Ascending aorta (tissue), 2 donors: ENCODE data around the gene AHCY. TPM values are rescaled to one million over a fixed set of nuclear protein-coding genes. Genes with fewer than 3 reads are reported as not detected.

Experiments used
- DNase-seq, 2 donors: peaks; one replicate each; pipeline ENCODE4 v3.0.0-alpha.2; 2019; ENCODE audit warnings: low spot score in 2 of 2
- H3K27ac ChIP-seq, 2 donors: fragments of 200-600 bp; sonication (generic); one replicate each; pipeline ENCODE4 v1.5.1; 2016 to 2017; ENCODE audit warnings: mild to moderate bottlenecking in 1 of 2
- H3K27me3 ChIP-seq: fragments of 200-600 bp; sonication (generic); one replicate; pipeline ENCODE4 v1.5.1; 2017
- H3K36me3 ChIP-seq, 2 donors: fragments of 200-600 bp; sonication (generic); one replicate each; pipeline ENCODE4 v1.5.1; 2016
- H3K4me1 ChIP-seq, 2 donors: fragments of 200-600 bp; sonication (generic); one replicate each; pipeline ENCODE4 v1.5.1; 2016 to 2017; ENCODE audit warnings: mild to moderate bottlenecking in 1 of 2
- H3K4me3 ChIP-seq, 2 donors: fragments of 200-600 bp; sonication (generic); one replicate each; pipeline ENCODE4 v1.5.1; 2016 to 2017; ENCODE audit warnings: mild to moderate bottlenecking in 1 of 2
- H3K9me3 ChIP-seq, 2 donors: fragments of 200-600 bp; sonication (generic); one replicate each; pipeline ENCODE4 v1.5.1; 2016
- intact Hi-C: fragments of 100-400 bp; cut with DNase I; formaldehyde crosslinking; loops from one replicate; pipeline ENCODE4 v1.15.1; 2023
- total RNA-seq: library from RNA; depleted of rRNA; stranded (reverse); fragments of >200 nt; gene quantifications from one replicate; pipeline ENCODE4 v1.1.0, GENCODE V29; 2016
- TF ChIP-seq, protein P1 (sequence below), 3 experiments: fragments of 200-600 bp in 2 of 3; fragments of 450-650 bp in 1 of 3; sonication (generic) in 2 of 3; IDR thresholded peaks; one replicate each; pipeline ENCODE4 v1.5.1; 2016 to 2019; ENCODE audit warnings: antibody characterized with exemption in 3 of 3, mild to moderate bottlenecking in 1 of 3, moderate library complexity in 1 of 3

The AHCY gene
- total RNA-seq, 1 donor from 2014 or later, result 93.8 TPM

DNA sequence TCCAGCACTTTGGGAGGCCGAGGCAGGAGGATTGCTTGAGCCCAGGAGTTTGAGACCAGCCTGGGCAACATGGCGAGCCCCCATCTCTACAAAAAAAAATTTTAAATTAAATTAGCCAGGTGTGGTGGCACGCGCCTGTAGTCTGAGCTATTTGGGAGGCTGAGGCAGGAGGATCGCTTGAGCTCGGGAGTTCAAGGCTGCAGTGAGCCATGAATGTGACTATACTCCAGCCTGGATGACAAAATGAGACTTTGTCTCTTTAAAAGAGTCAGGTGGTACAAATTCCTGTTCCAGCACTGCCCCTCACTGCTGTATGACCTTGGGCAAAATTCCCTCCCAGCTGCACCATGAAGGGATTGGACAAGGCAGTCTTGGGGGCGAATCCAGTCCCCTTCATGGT lies 28.5 kb downstream of the AHCY start:
- no peak for DNase-seq
- no peak overlapping the region for H3K27ac ChIP-seq
- no peaks in the 10 kb centered on the region for H3K9me3 ChIP-seq
- H3K36me3 ChIP-seq, result peaks cover 4 to 20% of the 10 kb centered on the region in 2 donors
- H3K27me3 ChIP-seq, result no peaks in the 10 kb centered on the region
- H3K4me1 ChIP-seq, result no peaks in the 10 kb centered on the region
- H3K4me3 ChIP-seq, result no peak overlapping the region
- TF ChIP-seq, protein P1, sequence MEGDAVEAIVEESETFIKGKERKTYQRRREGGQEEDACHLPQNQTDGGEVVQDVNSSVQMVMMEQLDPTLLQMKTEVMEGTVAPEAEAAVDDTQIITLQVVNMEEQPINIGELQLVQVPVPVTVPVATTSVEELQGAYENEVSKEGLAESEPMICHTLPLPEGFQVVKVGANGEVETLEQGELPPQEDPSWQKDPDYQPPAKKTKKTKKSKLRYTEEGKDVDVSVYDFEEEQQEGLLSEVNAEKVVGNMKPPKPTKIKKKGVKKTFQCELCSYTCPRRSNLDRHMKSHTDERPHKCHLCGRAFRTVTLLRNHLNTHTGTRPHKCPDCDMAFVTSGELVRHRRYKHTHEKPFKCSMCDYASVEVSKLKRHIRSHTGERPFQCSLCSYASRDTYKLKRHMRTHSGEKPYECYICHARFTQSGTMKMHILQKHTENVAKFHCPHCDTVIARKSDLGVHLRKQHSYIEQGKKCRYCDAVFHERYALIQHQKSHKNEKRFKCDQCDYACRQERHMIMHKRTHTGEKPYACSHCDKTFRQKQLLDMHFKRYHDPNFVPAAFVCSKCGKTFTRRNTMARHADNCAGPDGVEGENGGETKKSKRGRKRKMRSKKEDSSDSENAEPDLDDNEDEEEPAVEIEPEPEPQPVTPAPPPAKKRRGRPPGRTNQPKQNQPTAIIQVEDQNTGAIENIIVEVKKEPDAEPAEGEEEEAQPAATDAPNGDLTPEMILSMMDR (IDR thresholded peaks at IDR 0.05), result no peak
- intact Hi-C loops, result no loop called here

DNA sequence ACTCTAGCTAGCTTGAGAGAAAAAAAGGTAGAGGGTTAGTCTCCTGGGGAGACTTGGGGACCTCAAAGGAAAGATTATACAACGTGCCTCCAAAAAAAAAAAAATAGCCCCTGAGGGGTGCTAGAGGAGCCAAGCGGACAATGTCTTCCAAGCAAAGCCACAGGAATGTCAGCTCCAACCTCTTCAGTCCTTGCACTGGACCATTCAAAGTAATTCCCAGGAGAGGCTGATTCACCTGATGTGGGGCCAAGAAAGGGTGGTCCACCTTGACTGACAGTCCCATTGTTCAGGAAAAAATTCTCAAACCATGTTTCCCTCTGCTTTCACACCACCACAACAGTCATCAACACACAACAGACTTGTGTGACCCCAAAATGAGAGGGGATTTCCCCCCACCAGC lies 31.2 kb downstream of the AHCY start:
- Histone ChIP-seq H3K36me3 (peaks cover 4 to 5% of the 10 kb centered on the region in 2 donors), H3K27me3 (no peaks in the 10 kb centered on the region), H3K27ac (no peak overlapping the region), H3K4me1 (peaks cover 0 to 3% of the 10 kb centered on the region in 2 donors), H3K4me3 (no peak overlapping the region), H3K9me3 (no peaks in the 10 kb centered on the region)
- no peak for DNase-seq
- TF ChIP-seq, protein P1 (IDR thresholded peaks at IDR 0.05), result no peak
- intact Hi-C loops, result no loop called here

DNA sequence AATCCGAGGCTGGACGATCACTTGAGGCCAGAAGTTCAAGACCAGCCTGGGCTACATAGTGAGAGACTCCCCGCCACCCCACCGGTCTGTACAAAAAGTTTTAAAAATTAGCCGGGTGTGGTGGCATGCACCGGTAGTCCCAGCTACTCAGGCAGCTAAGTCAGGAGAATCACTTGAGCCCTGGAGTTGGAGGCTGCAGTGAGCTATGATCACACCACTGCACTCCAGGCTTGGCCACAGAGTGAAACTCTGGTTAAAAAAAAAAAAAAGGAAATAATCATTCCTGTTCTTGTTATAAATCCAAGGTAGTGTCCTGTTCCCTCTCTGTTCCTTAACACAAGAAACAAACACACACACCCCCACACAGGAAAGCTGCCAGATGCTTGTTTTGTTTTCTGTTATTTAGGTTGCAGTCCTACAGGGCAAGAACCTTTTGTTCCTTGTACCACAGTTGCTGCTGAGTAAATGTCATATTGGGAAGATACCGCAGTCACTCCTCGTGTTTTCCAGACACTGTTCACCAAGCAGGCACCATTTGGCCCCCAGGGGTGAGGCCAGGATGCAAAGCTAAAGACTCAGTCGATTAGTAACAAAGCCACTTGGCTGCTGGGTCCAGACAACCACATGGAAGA lies 33.0 kb downstream of the AHCY start:
- intact Hi-C loops, result no loop called here
- no peaks in the 10 kb centered on the region for H3K9me3 ChIP-seq
- no peak for DNase-seq
- H3K4me3 ChIP-seq, result no peak overlapping the region
- no peaks in the 10 kb centered on the region for H3K27me3 ChIP-seq
- TF ChIP-seq, protein P1 (IDR thresholded peaks at IDR 0.05), result no peak
- H3K4me1 ChIP-seq, result peaks cover 0 to 3% of the 10 kb centered on the region in 2 donors
- peaks cover 0 to 4% of the 10 kb centered on the region in 2 donors for H3K36me3 ChIP-seq
- no peak overlapping the region for H3K27ac ChIP-seq

DNA sequence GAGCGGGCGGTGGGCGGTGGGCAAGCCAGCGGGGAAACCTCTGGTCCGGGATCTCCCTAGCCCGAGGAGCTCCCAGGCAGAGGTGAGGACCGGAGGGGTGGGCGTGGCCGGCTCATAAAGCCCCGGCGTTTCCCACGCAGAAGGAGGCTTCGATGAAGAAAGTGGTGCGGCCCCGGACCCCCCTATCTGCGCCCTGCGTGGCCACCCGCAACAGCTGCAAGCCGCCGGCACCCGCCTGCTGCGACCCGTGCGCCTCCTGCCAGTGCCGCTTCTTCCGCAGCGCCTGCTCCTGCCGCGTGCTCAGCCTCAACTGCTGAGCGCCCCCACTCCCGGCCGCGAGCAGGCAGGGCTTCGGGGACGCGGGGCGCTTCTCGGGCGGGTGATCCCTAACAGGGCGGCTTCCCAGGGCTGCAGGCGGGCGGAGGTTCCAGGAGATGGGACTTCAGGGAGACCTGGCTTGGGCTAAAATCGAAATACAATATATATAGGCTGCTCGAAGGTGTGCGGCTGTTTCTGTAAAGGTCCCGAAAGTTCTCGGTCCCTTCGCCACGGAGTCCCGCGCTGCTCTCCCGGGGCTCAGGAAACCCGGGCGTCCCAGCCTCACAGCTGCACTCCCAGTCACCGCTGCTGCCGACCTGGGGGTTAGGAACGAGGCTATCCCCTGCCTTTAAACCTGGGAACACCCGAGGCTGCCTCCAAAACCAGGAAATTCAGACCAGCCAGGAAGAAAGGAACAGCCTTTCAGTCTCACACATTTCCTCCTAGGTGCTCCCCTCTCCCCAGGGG lies 34.1 kb downstream of the AHCY start:
- Histone ChIP-seq H3K36me3 (no peaks in the 10 kb centered on the region), H3K27ac (no peak overlapping the region), H3K4me3 (peak overlapping the region; percentile 37 to 65), H3K4me1 (peaks cover 0 to 3% of the 10 kb centered on the region in 2 donors), H3K27me3 (no peaks in the 10 kb centered on the region), H3K9me3 (no peaks in the 10 kb centered on the region)
- intact Hi-C loops, result no loop called here
- no peak for DNase-seq
- TF ChIP-seq, protein P1 (IDR thresholded peaks at IDR 0.05), result no peak

DNA sequence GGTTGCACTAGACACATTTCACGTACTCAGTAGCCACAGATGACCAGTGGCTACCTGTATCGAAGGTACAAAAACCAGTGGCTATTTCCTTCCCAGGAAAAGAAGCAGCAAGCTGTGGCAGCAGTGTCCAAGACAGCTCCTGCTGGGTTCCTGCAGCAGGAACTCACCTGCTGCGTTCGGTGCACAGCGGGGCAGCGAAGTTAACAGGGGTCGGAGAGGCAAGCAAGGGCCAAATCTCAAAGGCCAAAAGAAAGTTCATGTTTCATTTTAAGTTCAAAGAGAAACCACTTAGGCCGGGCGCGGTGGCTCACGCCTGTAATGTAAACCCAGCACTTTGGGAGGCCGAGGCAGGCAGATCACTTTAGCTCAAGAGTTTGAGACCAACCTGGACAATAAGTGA lies 35.0 kb downstream of the AHCY start:
- Histone ChIP-seq H3K27me3 (no peaks in the 10 kb centered on the region), H3K27ac (no peak overlapping the region), H3K36me3 (no peaks in the 10 kb centered on the region), H3K4me3 (no peak overlapping the region), H3K4me1 (peaks cover 0 to 3% of the 10 kb centered on the region in 2 donors), H3K9me3 (no peaks in the 10 kb centered on the region)
- TF ChIP-seq, protein P1 (IDR thresholded peaks at IDR 0.05), result no peak
- intact Hi-C loops, result no loop called here
- DNase-seq, result no peak
